ENCODE measurements around the gene LILRA1.
"Not testable (repeated sequence)": the region's sequence is repeated elsewhere in the genome, so short reads cannot be mapped to it uniquely, and the experiment has no call there.

LILRA1 gene

GRCh38 chr19:54577334-54577733 lies 16.1 kb upstream of the LILRA1 start:
- DNase-seq (ENCODE audit: low read depth), result no peak

DNA sequence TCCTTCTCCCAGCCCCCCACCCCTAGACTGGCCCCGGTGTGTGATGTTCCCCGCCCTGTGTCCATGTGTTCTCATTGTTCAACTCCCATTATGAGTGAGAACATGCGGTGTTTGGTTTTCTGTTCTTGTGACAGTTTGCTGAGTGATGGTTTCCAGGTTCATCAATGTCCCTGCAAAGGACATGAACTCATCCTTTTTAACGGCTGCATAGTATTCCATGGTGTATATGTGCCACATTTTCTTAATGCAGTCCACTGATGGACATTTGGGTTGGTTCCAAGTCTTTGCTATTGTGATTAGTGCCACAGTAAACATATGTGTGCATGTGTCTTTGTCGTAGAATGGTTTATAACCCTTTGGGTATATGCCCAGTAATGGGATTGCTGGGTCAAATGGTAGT lies 15.2 kb upstream of the LILRA1 start:
- not testable (repeated sequence) for DNase-seq (ENCODE audit: low read depth)

DNA sequence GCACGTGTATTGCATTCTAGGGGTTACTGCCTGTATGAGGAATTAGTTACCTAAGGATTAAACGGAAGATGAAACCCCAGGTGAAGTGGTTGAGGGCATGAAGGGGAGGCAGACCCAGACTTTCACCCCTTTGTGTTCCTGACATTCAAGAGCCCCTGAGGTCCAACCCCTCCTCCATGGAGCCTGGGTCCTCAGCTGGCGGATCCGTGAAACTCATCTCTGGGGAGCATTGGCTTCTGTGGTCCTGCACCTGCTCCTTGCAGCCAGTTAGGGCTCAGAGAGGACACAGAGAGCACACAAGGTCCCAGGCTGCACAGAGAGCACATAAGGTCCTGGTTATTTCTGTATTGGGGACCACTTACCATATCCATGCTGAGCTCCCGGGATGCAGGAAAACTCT lies 7.0 kb upstream of the LILRA1 start:
- DNase-seq (ENCODE audit: low read depth), result no peak

- DNase-seq (ENCODE audit: low read depth), result no peak
Observed at GRCh38 chr19:54587026-54587425, 6.4 kb upstream of the LILRA1 start.

GRCh38 chr19:54593931-54594626 lies 647 bp downstream of the LILRA1 start:
- DNase-seq (ENCODE audit: low read depth), result not testable (repeated sequence)

DNA sequence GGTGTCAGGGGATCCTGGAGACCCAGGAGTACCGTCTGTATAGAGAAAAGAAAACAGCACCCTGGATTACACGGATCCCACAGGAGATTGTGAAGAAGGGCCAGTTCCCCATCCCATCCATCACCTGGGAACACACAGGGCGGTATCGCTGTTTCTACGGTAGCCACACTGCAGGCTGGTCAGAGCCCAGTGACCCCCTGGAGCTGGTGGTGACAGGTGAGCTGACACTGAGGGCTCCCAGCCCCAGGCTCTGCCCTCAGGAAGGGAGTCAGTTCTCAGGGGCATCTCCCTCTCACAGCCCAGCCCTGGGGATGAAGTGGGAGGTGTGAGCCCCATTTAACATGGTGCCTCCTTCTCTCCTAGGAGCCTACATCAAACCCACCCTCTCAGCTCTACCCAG lies 1.3 kb downstream of the LILRA1 start:
- DNase-seq (ENCODE audit: low read depth), result no peak

DNA sequence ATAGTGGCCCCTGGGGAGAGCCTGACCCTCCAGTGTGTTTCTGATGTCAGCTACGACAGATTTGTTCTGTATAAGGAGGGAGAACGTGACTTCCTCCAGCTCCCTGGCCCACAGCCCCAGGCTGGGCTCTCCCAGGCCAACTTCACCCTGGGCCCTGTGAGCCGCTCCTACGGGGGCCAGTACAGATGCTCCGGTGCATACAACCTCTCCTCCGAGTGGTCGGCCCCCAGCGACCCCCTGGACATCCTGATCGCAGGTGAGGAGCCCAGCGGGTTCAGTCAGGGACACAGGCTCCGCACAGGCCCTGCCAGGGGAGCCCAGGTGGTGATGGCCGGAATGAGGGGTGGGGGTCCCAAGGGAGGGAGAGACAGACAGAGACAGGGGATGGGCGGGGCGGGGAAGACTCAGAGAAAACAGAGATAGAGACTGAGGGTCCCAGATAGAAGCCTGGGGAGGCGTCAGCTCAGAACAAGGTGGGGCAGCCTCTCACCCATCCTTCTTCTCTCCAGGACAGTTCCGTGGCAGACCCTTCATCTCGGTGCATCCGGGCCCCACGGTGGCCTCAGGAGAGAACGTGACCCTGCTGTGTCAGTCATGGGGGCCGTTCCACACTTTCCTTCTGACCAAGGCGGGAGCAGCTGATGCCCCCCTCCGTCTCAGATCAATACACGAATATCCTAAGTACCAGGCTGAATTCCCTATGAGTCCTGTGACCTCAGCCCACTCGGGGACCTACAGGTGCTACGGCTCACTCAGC lies 2.4 kb downstream of the LILRA1 start:
- DNase-seq (ENCODE audit: low read depth), result not testable (repeated sequence)

DNA sequence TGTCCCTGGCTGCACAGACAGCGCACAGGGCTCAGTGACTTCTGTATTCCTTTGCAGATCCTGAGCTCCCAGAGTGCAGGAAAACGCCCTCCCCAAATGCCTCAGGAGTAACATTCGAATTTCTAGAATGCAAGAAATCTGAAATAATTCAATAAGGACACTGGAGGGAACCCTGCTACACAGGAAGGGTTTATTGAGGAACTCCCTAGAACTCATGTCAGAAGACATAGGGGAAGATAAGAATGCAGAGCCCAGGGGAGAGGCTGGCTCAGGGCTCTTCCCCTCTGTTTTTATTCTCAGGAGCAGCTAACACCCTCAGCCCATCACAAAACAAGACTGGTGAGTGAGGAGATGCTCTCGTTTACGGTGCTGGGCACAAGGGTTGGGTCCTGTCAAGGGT lies 6.8 kb downstream of the LILRA1 start:
- no peak for DNase-seq (ENCODE audit: low read depth)

DNA sequence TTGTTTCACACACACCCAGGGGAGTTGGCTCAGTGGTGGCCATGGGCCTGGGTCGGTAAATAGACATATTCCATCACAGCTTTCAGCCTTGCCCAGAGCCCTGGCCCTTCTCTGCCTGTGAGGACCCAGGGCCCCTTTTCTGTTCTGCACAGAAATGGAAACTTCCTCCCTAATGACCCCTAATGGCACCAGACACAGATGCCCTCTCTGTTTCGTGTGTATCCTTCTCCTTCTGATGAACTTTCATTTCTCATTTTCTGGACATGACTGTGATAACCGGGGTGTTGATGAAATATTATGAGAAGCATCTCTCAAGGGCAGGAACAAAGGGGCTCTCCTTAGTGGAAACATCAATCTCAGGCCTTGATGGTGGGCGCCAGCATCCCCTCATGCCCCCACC lies 12.8 kb downstream of the LILRA1 start:
- no peak for DNase-seq (ENCODE audit: low read depth)

DNA sequence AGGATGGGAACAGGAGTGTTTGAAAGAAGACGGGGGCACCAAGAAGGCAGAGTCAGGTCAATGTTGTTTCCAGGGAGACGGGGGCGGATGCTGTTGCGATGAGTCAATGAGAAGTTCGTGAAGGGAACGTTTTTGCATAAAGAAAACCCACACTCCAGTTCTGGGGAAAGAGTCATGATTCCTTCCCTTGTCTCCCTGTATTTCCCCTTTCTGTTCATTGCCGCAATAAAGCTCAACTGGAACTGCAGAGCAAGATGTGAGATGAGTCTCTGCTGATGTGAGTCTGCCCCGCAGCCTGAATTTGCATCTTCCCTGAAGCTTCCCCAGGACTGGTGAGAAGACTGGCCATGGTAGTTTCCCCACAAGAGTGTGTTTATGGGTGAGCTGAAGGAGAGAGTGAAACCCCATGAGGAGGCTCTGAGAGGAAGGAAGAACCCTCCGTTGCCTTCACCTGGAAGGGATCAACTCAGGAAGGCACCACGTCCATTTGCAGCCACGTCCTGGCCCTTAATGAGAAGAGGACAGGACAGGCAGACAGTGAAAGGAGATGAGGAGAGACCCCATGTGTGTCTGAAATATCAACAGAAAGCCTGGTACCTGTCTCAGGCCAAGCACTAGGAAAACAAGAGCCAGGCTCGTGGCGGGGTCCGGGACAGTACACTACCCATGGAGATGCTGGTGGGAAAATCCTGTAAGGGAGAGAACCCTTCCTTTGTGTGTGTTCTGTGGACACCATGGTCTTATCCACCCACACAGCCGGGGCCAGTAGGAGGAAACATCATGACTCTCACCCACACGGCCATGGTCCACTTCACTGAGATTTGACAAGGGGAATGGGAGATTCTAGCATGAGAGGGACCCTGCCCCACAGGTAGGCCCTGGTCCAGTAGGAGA lies 13.7 kb downstream of the LILRA1 start:
- DNase-seq (ENCODE audit: low read depth), result no peak

GRCh38 chr19:54607785-54608150 lies 14.3 kb downstream of the LILRA1 start:
- DNase-seq (ENCODE audit: low read depth), result no peak

GRCh38 chr19:54608205-54608604 lies 14.8 kb downstream of the LILRA1 start:
- no peak for DNase-seq (ENCODE audit: low read depth)

DNA sequence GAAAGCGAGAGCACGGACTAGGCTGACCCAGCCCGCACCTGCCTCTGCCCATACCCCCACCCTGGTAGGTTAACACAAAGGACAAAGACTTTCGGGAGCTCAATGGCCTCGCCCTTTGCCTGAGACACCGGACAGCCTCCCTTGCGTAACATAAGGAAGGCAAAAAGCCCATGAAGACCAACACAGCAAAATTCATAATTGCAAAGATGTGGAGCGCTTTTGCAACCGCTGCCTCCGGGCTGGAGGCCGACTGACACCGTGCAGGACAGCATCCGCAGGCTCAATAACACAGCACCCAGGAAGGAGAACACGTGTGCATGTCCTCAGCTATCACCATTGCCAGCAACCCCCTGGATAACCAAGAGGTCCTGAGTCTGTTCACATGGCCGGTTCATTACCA lies 15.4 kb downstream of the LILRA1 start:
- DNase-seq (ENCODE audit: low read depth), result no peak

DNA sequence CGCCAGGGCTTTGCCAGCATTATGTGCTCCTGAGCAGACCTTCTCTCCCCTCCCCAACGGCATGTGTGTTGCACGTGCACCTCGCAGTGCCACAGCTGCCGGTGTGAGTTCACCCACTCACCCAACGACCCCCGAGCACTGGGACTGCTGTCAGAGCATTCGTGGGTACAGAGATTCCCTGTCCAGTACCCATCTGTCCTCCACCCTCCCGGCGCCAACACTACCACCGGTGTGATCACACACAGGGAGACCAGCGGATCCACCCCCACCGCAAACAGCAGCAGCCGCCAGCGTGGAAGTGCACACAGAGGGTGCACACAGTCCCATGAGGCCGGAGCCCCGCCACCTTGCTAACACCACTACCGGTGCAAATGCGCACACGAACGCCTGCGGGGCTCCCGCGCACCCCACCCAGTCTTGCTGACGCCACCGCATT lies 15.9 kb downstream of the LILRA1 start:
- no peak for DNase-seq (ENCODE audit: low read depth)

DNA sequence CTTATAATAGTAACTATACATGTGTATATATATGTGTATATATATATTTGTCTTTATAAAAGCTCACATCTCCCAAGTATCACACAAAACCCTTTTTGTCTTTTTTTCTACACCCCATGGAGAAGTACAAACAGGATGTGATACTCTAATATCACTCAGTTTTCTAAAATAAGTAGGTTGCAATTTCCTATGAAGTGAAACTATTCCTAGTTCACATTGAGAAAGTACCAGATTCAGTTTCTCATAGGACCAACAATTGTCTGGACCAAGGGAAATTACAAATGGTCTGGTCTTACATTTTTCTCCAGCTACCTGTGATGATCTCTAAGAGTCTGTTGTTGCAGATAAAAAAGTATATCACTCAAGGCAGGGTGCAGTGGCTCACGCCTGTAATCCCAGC lies 19.0 kb downstream of the LILRA1 start:
- DNase-seq (ENCODE audit: low read depth), result no peak

DNA sequence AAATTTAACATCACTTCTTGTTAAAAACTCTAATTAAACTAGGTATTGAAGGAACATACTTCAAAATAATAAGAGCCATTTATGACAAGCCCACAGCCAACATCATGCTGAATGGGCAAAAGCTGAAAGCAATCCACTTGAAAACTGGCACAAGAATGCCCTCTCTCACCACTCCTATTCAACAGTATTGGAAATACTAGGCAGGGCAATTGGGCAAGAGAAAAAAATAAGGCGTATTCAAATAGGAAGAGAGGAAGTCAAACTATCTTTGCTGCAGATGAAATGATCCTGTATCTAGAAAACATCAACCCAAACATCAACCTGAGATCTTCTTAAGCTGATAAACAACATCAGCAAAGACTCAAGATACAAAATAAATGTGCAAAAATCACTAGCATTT lies 21.3 kb downstream of the LILRA1 start:
- no peak for DNase-seq (ENCODE audit: low read depth)

GRCh38 chr19:54616057-54616456 lies 22.6 kb downstream of the LILRA1 start:
- DNase-seq (ENCODE audit: low read depth), result no peak

GRCh38 chr19:54616821-54617560 lies 23.6 kb downstream of the LILRA1 start:
- DNase-seq (ENCODE audit: low read depth), result no peak

- no peak for DNase-seq (ENCODE audit: low read depth)
Observed at GRCh38 chr19:54620464-54620863, 27.0 kb downstream of the LILRA1 start.

DNA sequence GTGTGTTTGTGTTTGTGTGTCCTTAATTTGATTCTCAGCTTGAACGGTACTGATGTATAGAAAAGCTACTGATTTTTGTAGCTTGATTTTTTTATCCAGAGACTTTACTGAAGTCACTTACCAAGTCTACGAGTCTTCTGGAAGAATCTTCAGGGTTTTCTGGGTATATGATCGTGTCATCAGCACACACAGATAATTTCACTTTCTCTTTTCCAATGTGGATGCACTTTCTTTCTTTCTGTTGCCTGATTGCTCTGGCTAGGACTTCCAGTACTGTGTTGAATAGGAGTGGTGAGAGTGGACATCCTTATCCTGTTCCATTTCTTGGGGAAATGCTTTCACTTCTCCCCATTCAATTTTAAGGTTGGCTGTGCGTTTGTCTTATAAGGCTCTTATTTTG lies 29.0 kb downstream of the LILRA1 start:
- no peak for DNase-seq (ENCODE audit: low read depth)

DNA sequence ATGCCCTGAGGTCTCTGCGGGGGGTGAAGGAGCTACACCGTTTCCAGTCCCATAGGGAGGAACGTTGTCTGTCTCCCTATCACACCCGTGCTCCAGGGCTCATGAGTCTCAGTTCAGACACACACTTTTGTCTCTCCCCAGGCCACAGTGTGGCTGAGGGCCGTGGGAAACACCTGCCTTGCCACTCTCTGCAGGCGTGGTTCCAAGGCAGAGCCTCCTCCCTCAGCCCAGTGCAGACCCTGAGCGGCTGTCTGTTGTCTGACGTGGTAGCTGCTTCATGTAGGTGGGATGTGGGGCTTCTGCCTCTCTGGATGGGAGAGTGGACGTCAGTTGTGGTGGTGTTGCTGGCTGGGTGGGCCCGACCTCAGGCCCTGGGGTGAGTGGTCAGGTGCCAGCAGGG lies 30.8 kb downstream of the LILRA1 start:
- not testable (repeated sequence) for DNase-seq (ENCODE audit: low read depth)
